ENCODE data around the gene TTK. TPM values are rescaled to one million over a fixed set of nuclear protein-coding genes. Genes with fewer than 3 reads are reported as not detected.

TTK gene
- total RNA-seq, 1 donor from 2014 or later, result 231 TPM

GRCh38 chr6:79981652-79982051, 22.8 kb upstream of the TTK start:
- Mint-ChIP-seq H3K27ac (no peak overlapping the region), H3K36me3 (no peaks in the 10 kb centered on the region), H3K9me3 (no peaks in the 10 kb centered on the region), H3K4me3 (no peak overlapping the region), H3K4me1 (no peaks in the 10 kb centered on the region), H3K27me3 (ENCODE audit: insufficient read depth, low read depth) (no peaks in the 10 kb centered on the region)
- no peaks in the 10 kb centered on the region for H3K4me1 ChIP-seq
- TF ChIP-seq CTCF (IDR thresholded peaks at IDR 0.05), result no peak
- no peak for TF ChIP-seq EZH2phosphoT487 (IDR thresholded peaks at IDR 0.05)
- H3K36me3 ChIP-seq, result no peaks in the 10 kb centered on the region
- H4K20me1 ChIP-seq (ENCODE audit: low read depth), result no peaks in the 10 kb centered on the region
- no peak overlapping the region for H3K4me3 ChIP-seq
- no peaks in the 10 kb centered on the region for H3K79me2 ChIP-seq (ENCODE audit: low read depth)
- DNase-seq (ENCODE audit: low spot score), result no peak
- H3K27me3 ChIP-seq, result no peaks in the 10 kb centered on the region
- no peak overlapping the region for H3K4me2 ChIP-seq
- no peak overlapping the region for H2AFZ ChIP-seq (replicated peaks)
- H3K9ac ChIP-seq, result no peak overlapping the region
- no peaks in the 10 kb centered on the region for H3F3A ChIP-seq (ENCODE audit: low read depth)
- no peak overlapping the region for H3K27ac ChIP-seq
- H3K9me3 ChIP-seq (ENCODE audit: low read depth), result no peaks in the 10 kb centered on the region

GRCh38 chr6:79984261-79984660, 20.2 kb upstream of the TTK start:
- no peaks in the 10 kb centered on the region for H3K36me3 ChIP-seq
- no peak overlapping the region for H3K4me2 ChIP-seq
- no peak overlapping the region for H2AFZ ChIP-seq (replicated peaks)
- TF ChIP-seq EZH2phosphoT487 (IDR thresholded peaks at IDR 0.05), result no peak
- TF ChIP-seq EZH2 (IDR thresholded peaks at IDR 0.05), result no peak
- peak; percentile 20 for TF ChIP-seq CTCF (IDR thresholded peaks at IDR 0.05)
- no peaks in the 10 kb centered on the region for H3K9me3 Mint-ChIP-seq
- H3K27me3 Mint-ChIP-seq (ENCODE audit: insufficient read depth, low read depth), result no peaks in the 10 kb centered on the region
- H3K36me3 Mint-ChIP-seq, result no peaks in the 10 kb centered on the region
- no peaks in the 10 kb centered on the region for H3K4me1 Mint-ChIP-seq
- no peaks in the 10 kb centered on the region for H3K4me1 ChIP-seq
- H4K20me1 ChIP-seq (ENCODE audit: low read depth), result no peaks in the 10 kb centered on the region
- DNase-seq (ENCODE audit: low spot score), result peak; percentile 10
- H3K27ac Mint-ChIP-seq, result no peak overlapping the region
- H3K27ac ChIP-seq, result no peak overlapping the region
- H3K27me3 ChIP-seq, result no peaks in the 10 kb centered on the region
- no peak overlapping the region for H3K9ac ChIP-seq
- no peak overlapping the region for H3K4me3 Mint-ChIP-seq
- no peak overlapping the region for H3K4me3 ChIP-seq
- H3K79me2 ChIP-seq (ENCODE audit: low read depth), result no peaks in the 10 kb centered on the region
- H3F3A ChIP-seq (ENCODE audit: low read depth), result no peaks in the 10 kb centered on the region
- H3K9me3 ChIP-seq (ENCODE audit: low read depth), result no peaks in the 10 kb centered on the region

GRCh38 chr6:79985128-79985527, 19.3 kb upstream of the TTK start:
- Histone ChIP-seq H3K4me3 (no peak overlapping the region), H3K36me3 (no peaks in the 10 kb centered on the region), H3K4me1 (no peaks in the 10 kb centered on the region), H3K4me2 (no peak overlapping the region), H3K9me3 (ENCODE audit: low read depth) (no peaks in the 10 kb centered on the region), H3K9ac (no peak overlapping the region), H3F3A (ENCODE audit: low read depth) (no peaks in the 10 kb centered on the region), H2AFZ (replicated peaks) (no peak overlapping the region), H3K27ac (no peak overlapping the region), H4K20me1 (ENCODE audit: low read depth) (no peaks in the 10 kb centered on the region), H3K79me2 (ENCODE audit: low read depth) (no peaks in the 10 kb centered on the region), H3K27me3 (no peaks in the 10 kb centered on the region)
- DNase-seq (ENCODE audit: low spot score), result no peak
- no peak for TF ChIP-seq CTCF (IDR thresholded peaks at IDR 0.05)
- Mint-ChIP-seq H3K9me3 (no peaks in the 10 kb centered on the region), H3K27me3 (ENCODE audit: insufficient read depth, low read depth) (no peaks in the 10 kb centered on the region), H3K36me3 (no peaks in the 10 kb centered on the region), H3K27ac (no peak overlapping the region), H3K4me1 (no peaks in the 10 kb centered on the region), H3K4me3 (no peak overlapping the region)

GRCh38 chr6:79989641-79990040, 14.8 kb upstream of the TTK start:
- Histone ChIP-seq H3K27me3 (no peaks in the 10 kb centered on the region), H3K36me3 (no peaks in the 10 kb centered on the region), H3K9ac (no peak overlapping the region), H3K4me1 (no peaks in the 10 kb centered on the region), H4K20me1 (ENCODE audit: low read depth) (no peaks in the 10 kb centered on the region), H3F3A (ENCODE audit: low read depth) (no peaks in the 10 kb centered on the region), H3K79me2 (ENCODE audit: low read depth) (no peaks in the 10 kb centered on the region), H3K4me3 (no peak overlapping the region), H3K9me3 (ENCODE audit: low read depth) (no peaks in the 10 kb centered on the region), H2AFZ (replicated peaks) (no peak overlapping the region), H3K4me2 (no peak overlapping the region), H3K27ac (no peak overlapping the region)
- Mint-ChIP-seq H3K27ac (no peak overlapping the region), H3K4me3 (no peak overlapping the region), H3K36me3 (no peaks in the 10 kb centered on the region), H3K4me1 (no peaks in the 10 kb centered on the region), H3K27me3 (ENCODE audit: insufficient read depth, low read depth) (no peaks in the 10 kb centered on the region), H3K9me3 (no peaks in the 10 kb centered on the region)
- no peak for DNase-seq (ENCODE audit: low spot score)
- no peak for TF ChIP-seq EZH2phosphoT487 (IDR thresholded peaks at IDR 0.05)
- TF ChIP-seq EZH2 (IDR thresholded peaks at IDR 0.05), result no peak
- TF ChIP-seq CTCF (IDR thresholded peaks at IDR 0.05), result no peak
